Spinal cord (tissue), 10 donors: ENCODE measurements around the gene NPL. TPM values are rescaled to one million over a fixed set of nuclear protein-coding genes. Genes with fewer than 3 reads are reported as not detected.

Experiments used
- DNase-seq, 6 donors: peaks; one replicate each; pipeline versions ENCODE4 v3.0.0 to v3.0.0-alpha.2; 2013 to 2015; ENCODE audit warnings: low spot score in 6 of 6, low read depth in 4 of 6
- H3K27ac ChIP-seq: one replicate; pipeline ENCODE4 v1.5.1; 2013; ENCODE audit warnings: low read depth, low read length, control low read depth
- H3K27me3 ChIP-seq: one replicate; pipeline ENCODE4 v1.6.1; 2013; ENCODE audit warnings: low read length; ENCODE audit not compliant: control insufficient read depth, insufficient read depth
- H3K36me3 ChIP-seq: one replicate; pipeline ENCODE4 v1.6.1; 2013; ENCODE audit warnings: low read length; ENCODE audit not compliant: control insufficient read depth, insufficient read depth
- H3K4me1 ChIP-seq: one replicate; pipeline ENCODE4 v1.6.1; 2013; ENCODE audit warnings: low read length; ENCODE audit not compliant: control insufficient read depth, insufficient read depth
- H3K4me3 ChIP-seq: one replicate; pipeline ENCODE4 v1.5.1; 2013; ENCODE audit warnings: low read depth, low read length, control low read depth
- H3K9me3 ChIP-seq: one replicate; pipeline ENCODE4 v1.6.1; 2013; ENCODE audit warnings: low read length; ENCODE audit not compliant: control insufficient read depth, insufficient read depth
- WGBS: methylation state at CpG from one replicate; pipeline ENCODE4 v1.1.5; 2013; ENCODE audit warnings: missing lambda C conversion rate; ENCODE audit not compliant: insufficient coverage; 5-methylcytosine and 5-hydroxymethylcytosine counted together
- long read RNA-seq, 4 donors: transcript quantifications; one replicate each; lab custom pipeline, GENCODE V29; 2026
- polyA plus RNA-seq, 2 donors: library from polyadenylated mRNA; unstranded; fragments of 120-200 nt; gene quantifications; one replicate each; pipeline ENCODE4 v1.2.1, GENCODE V29; 2013; ENCODE audit not compliant: insufficient read length in 2 of 2
- total RNA-seq, 2 donors: library from RNA; depleted of rRNA in 1 of 2; stranded (reverse); fragments of 120-200 nt in 1 of 2; fragments of >200 nt in 1 of 2; gene quantifications; one replicate each; pipeline versions ENCODE4 v1.2.3 to v1.2.4, GENCODE V29; 2013 to 2014
- donor health status: healthy.

Gene NPL
- total RNA-seq, result 10 to 100 TPM; 14.3 to 60.3 TPM
- polyA plus RNA-seq, result 10 to 100 TPM; 17.3 to 18.3 TPM
- long read RNA-seq, donor 1, partial matches to known transcripts, result 0 of 2 reads
- long read RNA-seq, donor 1, other reads (novel, unspliced or antisense), result 0 of 2 reads
- long read RNA-seq, donor 2, result 0 reads
- long read RNA-seq, donor 3, result 0 reads
- long read RNA-seq, donor 4, result 0 reads

GRCh38 chr1:182789138-182790076 is at the start of gene NPL:
Gene NPL (plus strand): TSS chr1:182789773. CDS start chr1:182794372, 4,599 bp downstream.
- Histone ChIP-seq H3K4me1 (peaks cover 5% of the 10 kb centered on the region), H3K36me3 (no peaks in the 10 kb centered on the region), H3K27ac (no peak within 1 kb of the TSS), H3K27me3 (peaks cover 8% of the 10 kb centered on the region), H3K9me3 (no peaks in the 10 kb centered on the region), H3K4me3 (peak within 1 kb of the TSS; percentile 72)
- peak in 4 of 6 donors; percentile 68 to 93 (median 82) for DNase-seq
- under 1% methylated on average over 89 of the region's 93 CpGs for WGBS

GRCh38 chr1:182740120-182740519 is 49.5 kb upstream of the NPL start:
- Histone ChIP-seq H3K4me1 (peaks cover 8% of the 10 kb centered on the region), H3K27me3 (no peaks in the 10 kb centered on the region), H3K9me3 (no peaks in the 10 kb centered on the region), H3K27ac (no peak overlapping the region), H3K4me3 (no peak overlapping the region), H3K36me3 (no peaks in the 10 kb centered on the region)
- DNase-seq, result peak in 1 of 6 donors; percentile 18
- WGBS, result no CpG with 5 or more reads among the region's 1 CpG

GRCh38 chr1:182742780-182743179 is 46.8 kb upstream of the NPL start:
- no peak overlapping the region for H3K27ac ChIP-seq
- no peak overlapping the region for H3K4me3 ChIP-seq
- WGBS, result no CpG with 5 or more reads among the region's 1 CpG
- peaks cover 8% of the 10 kb centered on the region for H3K4me1 ChIP-seq
- no peaks in the 10 kb centered on the region for H3K9me3 ChIP-seq
- H3K36me3 ChIP-seq, result no peaks in the 10 kb centered on the region
- DNase-seq, result no peak
- H3K27me3 ChIP-seq, result no peaks in the 10 kb centered on the region

- peak in 2 of 6 donors; percentile 64 to 77 for DNase-seq
- peaks cover 13% of the 10 kb centered on the region for H3K4me1 ChIP-seq
- 30% methylated on average over 14 of the region's 14 CpGs for WGBS
- no peaks in the 10 kb centered on the region for H3K36me3 ChIP-seq
- no peaks in the 10 kb centered on the region for H3K27me3 ChIP-seq
- H3K27ac ChIP-seq, result peak overlapping the region; percentile 8
- no peak overlapping the region for H3K4me3 ChIP-seq
- no peaks in the 10 kb centered on the region for H3K9me3 ChIP-seq
These were observed 37.2 kb upstream of the NPL start for GRCh38 chr1:182752077-182752988.

- peak overlapping the region; percentile 57 for H3K27ac ChIP-seq
- H3K4me1 ChIP-seq, result peaks cover 13% of the 10 kb centered on the region
- DNase-seq, result peak in 1 of 6 donors; percentile 47
- no peaks in the 10 kb centered on the region for H3K27me3 ChIP-seq
- H3K4me3 ChIP-seq, result no peak overlapping the region
- WGBS, result 12% methylated on average over 3 of the region's 7 CpGs
- H3K36me3 ChIP-seq, result no peaks in the 10 kb centered on the region
- no peaks in the 10 kb centered on the region for H3K9me3 ChIP-seq
These were observed 35.5 kb upstream of the NPL start for GRCh38 chr1:182754087-182754486.

GRCh38 chr1:182754543-182755314 is 34.8 kb upstream of the NPL start:
- no peaks in the 10 kb centered on the region for H3K27me3 ChIP-seq
- 40% methylated on average over 2 of the region's 4 CpGs for WGBS
- no peak overlapping the region for H3K4me3 ChIP-seq
- H3K27ac ChIP-seq, result peak overlapping the region; percentile 62
- peak in 3 of 6 donors; percentile 47 to 69 (median 51) for DNase-seq
- H3K36me3 ChIP-seq, result no peaks in the 10 kb centered on the region
- no peaks in the 10 kb centered on the region for H3K9me3 ChIP-seq
- peaks cover 13% of the 10 kb centered on the region for H3K4me1 ChIP-seq

GRCh38 chr1:182755632-182756031 is 33.9 kb upstream of the NPL start:
- H3K36me3 ChIP-seq, result no peaks in the 10 kb centered on the region
- no peaks in the 10 kb centered on the region for H3K9me3 ChIP-seq
- no peak overlapping the region for H3K27ac ChIP-seq
- H3K4me3 ChIP-seq, result no peak overlapping the region
- H3K27me3 ChIP-seq, result no peaks in the 10 kb centered on the region
- H3K4me1 ChIP-seq, result peaks cover 13% of the 10 kb centered on the region
- no peak for DNase-seq

GRCh38 chr1:182756423-182756822 is 33.1 kb upstream of the NPL start:
- H3K36me3 ChIP-seq, result no peaks in the 10 kb centered on the region
- H3K9me3 ChIP-seq, result no peaks in the 10 kb centered on the region
- H3K4me3 ChIP-seq, result no peak overlapping the region
- no peak overlapping the region for H3K27ac ChIP-seq
- DNase-seq, result no peak
- no peaks in the 10 kb centered on the region for H3K27me3 ChIP-seq
- H3K4me1 ChIP-seq, result peaks cover 13% of the 10 kb centered on the region
